Epithelial cell of esophagus (primary cell): ENCODE results near the gene S100A9.

Experiments used
- DNase-seq: peaks from one replicate; pipeline ENCODE4 v3.0.0; 2010; ENCODE audit warnings: low read depth
- H3K4me3 ChIP-seq: 2 replicates; pipeline ENCODE4 v1.5.1; 2011; ENCODE audit warnings: mild to moderate bottlenecking, low read length, control low read depth
- TF ChIP-seq, protein P1 (sequence below): IDR thresholded peaks from 2 replicates; pipeline ENCODE4 v1.5.1; 2011; ENCODE audit warnings: low read depth, mild to moderate bottlenecking, low read length, control low read depth, inconsistent platforms; ENCODE audit not compliant: insufficient read depth; ENCODE audit errors: missing control alignments

The S100A9 gene

DNA sequence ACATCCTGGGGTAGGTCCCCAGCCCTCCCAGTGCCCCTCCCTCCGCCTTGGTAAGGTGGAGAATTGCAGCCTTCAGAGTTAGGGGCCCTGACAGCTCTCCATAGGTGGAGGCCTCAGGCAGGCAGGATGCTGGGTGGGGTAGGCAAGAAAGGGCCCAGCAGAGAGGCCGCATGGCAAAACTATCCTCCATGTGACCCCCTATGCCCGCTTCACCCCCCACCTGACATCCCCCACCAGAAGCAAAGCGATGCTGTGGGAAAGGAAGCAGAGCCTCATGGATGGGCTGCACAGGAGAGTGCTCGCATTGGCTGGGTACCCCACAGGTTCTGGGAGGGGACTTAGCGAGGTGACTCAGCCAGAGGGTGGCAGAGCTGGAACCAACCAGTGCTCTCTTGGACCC is 1.6 kb downstream of the S100A9 start:
- TF ChIP-seq, protein P1, sequence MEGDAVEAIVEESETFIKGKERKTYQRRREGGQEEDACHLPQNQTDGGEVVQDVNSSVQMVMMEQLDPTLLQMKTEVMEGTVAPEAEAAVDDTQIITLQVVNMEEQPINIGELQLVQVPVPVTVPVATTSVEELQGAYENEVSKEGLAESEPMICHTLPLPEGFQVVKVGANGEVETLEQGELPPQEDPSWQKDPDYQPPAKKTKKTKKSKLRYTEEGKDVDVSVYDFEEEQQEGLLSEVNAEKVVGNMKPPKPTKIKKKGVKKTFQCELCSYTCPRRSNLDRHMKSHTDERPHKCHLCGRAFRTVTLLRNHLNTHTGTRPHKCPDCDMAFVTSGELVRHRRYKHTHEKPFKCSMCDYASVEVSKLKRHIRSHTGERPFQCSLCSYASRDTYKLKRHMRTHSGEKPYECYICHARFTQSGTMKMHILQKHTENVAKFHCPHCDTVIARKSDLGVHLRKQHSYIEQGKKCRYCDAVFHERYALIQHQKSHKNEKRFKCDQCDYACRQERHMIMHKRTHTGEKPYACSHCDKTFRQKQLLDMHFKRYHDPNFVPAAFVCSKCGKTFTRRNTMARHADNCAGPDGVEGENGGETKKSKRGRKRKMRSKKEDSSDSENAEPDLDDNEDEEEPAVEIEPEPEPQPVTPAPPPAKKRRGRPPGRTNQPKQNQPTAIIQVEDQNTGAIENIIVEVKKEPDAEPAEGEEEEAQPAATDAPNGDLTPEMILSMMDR, result no peak
- no peak overlapping the region for H3K4me3 ChIP-seq

DNA sequence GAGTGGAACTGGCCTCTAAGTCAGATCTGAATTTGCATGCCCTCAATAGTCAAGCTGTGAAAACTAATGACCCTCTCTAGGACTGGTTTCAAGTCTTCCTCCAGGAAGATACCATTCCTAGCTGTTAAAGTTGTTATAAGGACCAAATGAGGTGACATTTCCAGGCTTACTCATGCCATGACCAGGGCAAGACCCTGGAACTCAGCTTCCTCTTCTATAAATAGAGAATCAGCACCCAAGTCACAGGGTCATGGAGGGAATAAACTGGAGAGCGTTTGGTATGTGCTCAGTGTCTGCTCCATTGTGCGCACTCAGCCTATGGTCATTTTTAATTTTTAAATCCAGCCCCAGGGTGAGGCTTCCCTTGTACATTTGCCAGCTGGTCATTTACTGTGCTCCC is 2.5 kb downstream of the S100A9 start:
- TF ChIP-seq, protein P1, result no peak
- peak; percentile 58 for DNase-seq
- no peak overlapping the region for H3K4me3 ChIP-seq

More for the DNA sequence above, 1.6 kb downstream of the S100A9 start:
- DNase-seq, result peak; percentile 55

DNA sequence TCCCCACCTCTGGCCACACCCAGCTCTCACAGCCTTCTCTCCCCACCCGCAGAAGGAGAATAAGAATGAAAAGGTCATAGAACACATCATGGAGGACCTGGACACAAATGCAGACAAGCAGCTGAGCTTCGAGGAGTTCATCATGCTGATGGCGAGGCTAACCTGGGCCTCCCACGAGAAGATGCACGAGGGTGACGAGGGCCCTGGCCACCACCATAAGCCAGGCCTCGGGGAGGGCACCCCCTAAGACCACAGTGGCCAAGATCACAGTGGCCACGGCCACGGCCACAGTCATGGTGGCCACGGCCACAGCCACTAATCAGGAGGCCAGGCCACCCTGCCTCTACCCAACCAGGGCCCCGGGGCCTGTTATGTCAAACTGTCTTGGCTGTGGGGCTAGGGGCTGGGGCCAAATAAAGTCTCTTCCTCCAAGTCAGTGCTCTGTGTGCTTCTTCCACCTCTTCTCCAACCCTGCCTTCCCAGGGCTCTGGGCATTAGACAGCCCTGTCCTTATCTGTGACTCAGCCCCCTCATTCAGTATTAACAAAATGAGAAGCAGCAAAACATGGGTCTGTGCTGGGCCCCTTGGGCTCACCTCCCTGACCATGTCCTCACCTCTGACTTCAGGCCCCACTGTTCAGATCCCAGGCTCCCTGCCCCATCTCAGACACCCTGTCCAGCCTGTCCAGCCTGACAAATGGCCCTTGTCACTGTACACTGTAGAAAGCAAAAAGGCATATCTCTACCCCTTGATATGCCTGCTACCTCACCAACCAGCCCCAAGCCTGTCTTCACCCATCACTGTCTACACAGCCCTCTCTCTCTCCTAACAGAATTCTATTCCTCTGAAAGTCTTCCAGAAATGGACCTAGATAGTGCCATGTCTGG is 3.2 kb downstream of the S100A9 start:
- peak; percentile 68 for DNase-seq
- H3K4me3 ChIP-seq, result no peak overlapping the region
- TF ChIP-seq, protein P1, result no peak

DNA sequence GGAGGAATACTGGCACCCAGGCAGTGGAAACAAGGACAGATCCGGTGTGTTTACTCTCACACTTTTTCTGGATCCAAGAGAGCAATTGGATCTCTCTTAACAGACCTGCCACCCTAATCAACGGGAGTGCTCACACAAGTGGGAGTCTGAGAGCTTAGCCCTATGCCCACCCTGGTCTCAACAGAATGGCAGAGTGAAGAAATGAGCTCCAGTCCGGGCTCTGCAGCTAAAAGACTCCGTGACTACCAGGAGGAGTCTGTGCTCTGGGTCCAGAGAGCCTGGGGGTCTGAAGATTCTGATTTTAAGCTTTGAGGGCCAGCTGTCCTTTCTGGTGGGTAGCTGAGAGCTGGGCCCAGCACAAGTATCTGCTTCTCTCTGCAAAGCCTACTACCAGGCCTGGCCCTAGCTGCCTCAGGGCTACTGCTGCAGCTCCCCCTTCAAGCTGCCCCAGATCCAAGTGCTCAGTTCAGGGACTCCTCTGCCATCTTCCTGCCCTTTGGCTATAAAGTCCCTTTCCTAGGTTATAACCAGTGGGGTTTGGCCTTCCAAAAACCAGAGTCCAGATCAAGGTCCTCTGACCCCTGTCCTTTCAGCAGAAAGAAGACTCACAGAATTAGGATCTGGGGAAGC is 3.9 kb downstream of the S100A9 start:
- TF ChIP-seq, protein P1, result no peak
- DNase-seq, result peak; percentile 51
- no peak overlapping the region for H3K4me3 ChIP-seq

DNA sequence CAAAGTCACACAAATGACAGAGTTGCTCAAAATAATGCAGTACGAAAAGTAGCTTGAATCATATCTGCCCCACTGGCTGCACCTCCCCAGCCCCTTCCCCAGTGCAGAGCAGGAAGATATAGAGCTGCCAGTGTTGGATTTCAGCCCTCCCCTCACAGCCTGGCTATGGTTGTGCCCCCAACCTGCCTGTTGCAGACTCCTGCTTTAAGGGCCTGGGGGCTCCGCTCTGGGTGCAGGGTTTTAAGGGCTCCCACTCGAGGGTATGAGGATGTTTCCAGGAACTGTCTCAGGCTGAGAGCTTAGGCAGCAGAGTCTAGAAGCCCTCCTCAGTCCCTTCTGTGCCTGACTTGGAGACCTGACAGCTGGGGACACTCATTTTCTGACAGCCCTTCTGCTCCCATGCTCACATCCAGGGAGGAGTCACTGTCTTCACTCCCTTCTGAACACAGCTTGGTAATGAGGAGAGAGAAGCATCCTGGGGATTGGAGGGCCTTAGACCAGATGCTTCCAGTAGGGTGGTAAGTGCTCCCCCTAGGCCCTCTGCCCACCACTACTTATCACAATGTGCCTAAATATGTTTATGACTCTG is 4.6 kb downstream of the S100A9 start:
- H3K4me3 ChIP-seq, result no peak overlapping the region
- DNase-seq, result no peak
- TF ChIP-seq, protein P1, result no peak

DNA sequence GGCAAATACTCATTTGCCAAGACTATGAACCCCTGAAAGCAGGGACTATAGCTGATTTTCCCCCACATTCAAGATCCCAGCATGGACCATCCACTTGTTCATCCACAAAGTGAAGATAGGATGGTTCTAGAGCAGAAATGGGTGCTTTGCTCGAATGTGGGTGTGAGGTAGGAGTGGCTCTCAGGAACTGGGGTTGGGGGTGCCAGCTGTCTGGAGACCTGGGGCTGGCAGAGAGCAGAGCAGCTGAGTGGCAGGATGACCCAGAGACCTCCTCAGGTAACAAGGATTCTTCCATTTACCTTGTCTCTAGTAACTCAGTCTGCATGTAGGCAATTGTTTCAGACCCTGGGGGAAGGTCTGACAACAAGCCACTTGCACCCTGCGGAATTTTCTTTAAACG is 6.0 kb downstream of the S100A9 start:
- no peak overlapping the region for H3K4me3 ChIP-seq
- TF ChIP-seq, protein P1, result no peak
- no peak for DNase-seq
